ENCODE measurements around the gene CSF3. TPM values are rescaled to one million over a fixed set of nuclear protein-coding genes. Genes with fewer than 3 reads are reported as not detected.

CSF3 gene
- total and polyA plus RNA-seq, 2 of the 4 experiments (the other 2 are of a cell fraction): not detected

GRCh38 chr17:39996800-39997199 is 18.4 kb upstream of the CSF3 start:
- Histone ChIP-seq H3K4me1 (ENCODE audit: control insufficient read depth, insufficient read depth, low read length) (no peaks in the 10 kb centered on the region), H3K27me3 (ENCODE audit: control insufficient read depth, insufficient read depth, low read length) (no peaks in the 10 kb centered on the region), H3K4ac (ENCODE audit: low read depth, low read length) (no peak overlapping the region), H2BK120ac (ENCODE audit: low read depth, low read length) (no peak overlapping the region), H4K20me1 (ENCODE audit: insufficient read depth, low read length) (peaks cover 6% of the 10 kb centered on the region; the same call in 1 of the 2 replicates), H4K8ac (ENCODE audit: low read depth in 2 of 2, low read length in 2 of 2) (no peak overlapping the region), H3K27ac (ENCODE audit: insufficient read depth, low read length) (no peak overlapping the region), H2AK5ac (ENCODE audit: low read depth, low read length) (no peak overlapping the region), H3K9me3 (ENCODE audit: control insufficient read depth, insufficient read depth, low read length) (no peaks in the 10 kb centered on the region), H3K36me3 (ENCODE audit: control insufficient read depth, insufficient read depth, low read length) (peaks cover 61% of the 10 kb centered on the region), H4K91ac (ENCODE audit: insufficient read depth, low read depth, low read length) (no peak overlapping the region), H3K14ac (replicated peaks; ENCODE audit: low read depth, low read length) (no peak overlapping the region), H2AFZ (replicated peaks; ENCODE audit: low read length, poor library complexity) (no peak overlapping the region), H3K56ac (ENCODE audit: extremely low read depth, insufficient read depth, low read length) (no peak overlapping the region), H2BK20ac (ENCODE audit: low read depth, low read length) (no peak overlapping the region), H3K9me1 (ENCODE audit: insufficient read depth, low read length) (no peaks in the 10 kb centered on the region), H4K5ac (ENCODE audit: low read depth, low read length) (no peak overlapping the region), H3K4me3 (ENCODE audit: insufficient read depth, low read depth, low read length) (no peak overlapping the region), H3K79me1 (ENCODE audit: low read depth in 1 of 2, low read length in 2 of 2) (peaks cover 0 to 5% of the 10 kb centered on the region in 2 experiments; a peak in 2 of 4 replicates), H3K18ac (ENCODE audit: low read depth, low read length) (no peak overlapping the region), H2AK9ac (replicated peaks; ENCODE audit: low read depth, low read length, poor library complexity) (no peak overlapping the region), H3K23ac (ENCODE audit: low read depth, low read length) (no peak overlapping the region), H2BK5ac (ENCODE audit: low read depth, low read length, poor library complexity, severe bottlenecking) (no peak overlapping the region), H2BK15ac (ENCODE audit: low read depth, low read length) (no peak overlapping the region), H3K9ac (ENCODE audit: low read depth, low read length) (no peak overlapping the region), H3K4me2 (ENCODE audit: low read depth, low read length) (no peak overlapping the region)
- DNase-seq (no peak), ATAC-seq (ENCODE audit: low read depth) (no peak)
- 100% methylated on average over 1 of the region's 6 CpGs; no CpG with 5 or more reads in 1 of the 2 experiments for WGBS, 2 experiments (ENCODE audit: extremely low coverage in 2 of 2, insufficient read length in 1 of 2)
- no TSS peak for BruUV-seq (replicated peaks)
- POLR2A ChIA-PET (ENCODE audit: unreplicated experiment): no interaction called here
- dilution Hi-C loops (cut with HindIII; ENCODE audit: low sequenced_read_pairs, unreplicated experiment) (no loop called here), in situ Hi-C loops (cut with MboI; ENCODE audit: low sequenced_read_pairs) (no loop called here), intact Hi-C loops (cut with micrococcal nuclease) (no loop called here)
- TF ChIP-seq SMC3 (IDR thresholded peaks at IDR 0.05; ENCODE audit: low read depth, low read length) (no peak), MXI1 (IDR thresholded peaks at IDR 0.05; ENCODE audit: borderline replicate concordance, low read depth, low read length) (no peak), CEBPB (IDR thresholded peaks at IDR 0.05; ENCODE audit: low read depth, low read length) (no peak)
- CTCF ChIA-PET: interaction anchor here (0.7 kb wide), 1 partner anchor 16 kb away, joined by 3 read pairs; the partner anchor contains the start of gene PSMD3
